Coronary artery (tissue), 2 donors: ENCODE results near the gene EDIL3.

Experiments used
- DNase-seq: peaks from one replicate; pipeline ENCODE4 v3.0.0-alpha.2; 2017; ENCODE audit warnings: low spot score
- H3K27ac ChIP-seq, 2 donors: fragments of 200-600 bp; sonication (generic); one replicate each; pipeline ENCODE4 v1.5.1; 2016 to 2019
- H3K4me3 ChIP-seq: fragments of 200-600 bp; sonication (generic); 2 replicates; pipeline ENCODE4 v1.5.1; 2016; ENCODE audit warnings: mild to moderate bottlenecking, moderate library complexity
- CTCF ChIP-seq: fragments of 200-600 bp; sonication (generic); IDR thresholded peaks from one replicate; pipeline ENCODE4 v1.5.1; 2019; ENCODE audit warnings: antibody characterized with exemption

EDIL3 gene

GRCh38 chr5:83973925-83974815, 410.5 kb downstream of the EDIL3 start:
- H3K4me3 ChIP-seq = no peak overlapping the region
- no peak for TF ChIP-seq CTCF
- no peak overlapping the region for H3K27ac ChIP-seq
- no peak for DNase-seq

GRCh38 chr5:83972909-83973308, 411.8 kb downstream of the EDIL3 start:
- Histone ChIP-seq H3K27ac (no peak overlapping the region), H3K4me3 (no peak overlapping the region)
- no peak for DNase-seq
- no peak for TF ChIP-seq CTCF

GRCh38 chr5:83972236-83972635, 412.4 kb downstream of the EDIL3 start:
- no peak for DNase-seq
- Histone ChIP-seq H3K27ac (no peak overlapping the region), H3K4me3 (no peak overlapping the region)
- no peak for TF ChIP-seq CTCF

GRCh38 chr5:83967417-83967816, 417.3 kb downstream of the EDIL3 start:
- H3K27ac ChIP-seq = no peak overlapping the region
- no peak for DNase-seq
- no peak overlapping the region for H3K4me3 ChIP-seq
- TF ChIP-seq CTCF = no peak

GRCh38 chr5:83965441-83965840, 419.2 kb downstream of the EDIL3 start:
- peak overlapping the region in 1 of 2 donors; percentile 18 for H3K27ac ChIP-seq
- TF ChIP-seq CTCF = no peak
- no peak for DNase-seq
- H3K4me3 ChIP-seq = peak overlapping the region; percentile 22

- TF ChIP-seq CTCF = no peak
- no peak overlapping the region for H3K27ac ChIP-seq
- no peak for DNase-seq
- H3K4me3 ChIP-seq = no peak overlapping the region
Measured at GRCh38 chr5:83964271-83964670, 420.4 kb downstream of the EDIL3 start.

GRCh38 chr5:83957188-83957587, 427.5 kb downstream of the EDIL3 start:
- TF ChIP-seq CTCF = no peak
- Histone ChIP-seq H3K4me3 (no peak overlapping the region), H3K27ac (no peak overlapping the region)
- no peak for DNase-seq
